NCI-H1105 treated with DMSO at 0.1 percent for 48 hours (cell line): ENCODE data around the gene PEX7.
"Not testable (repeated sequence)": the region's sequence is repeated elsewhere in the genome, so short reads cannot be mapped to it uniquely, and the experiment has no call there.

Experiments used
- DNase-seq: peaks from one replicate; lab custom pipeline; 2025; lab: John Stamatoyannopoulos, UW

PEX7 gene

GRCh38 chr6:136895901-136896300 is 73.5 kb downstream of the PEX7 start:
- no peak for DNase-seq

GRCh38 chr6:136897071-136897470 is 74.7 kb downstream of the PEX7 start:
- no peak for DNase-seq

- no peak for DNase-seq
Measured at GRCh38 chr6:136901212-136901784, 78.9 kb downstream of the PEX7 start.

GRCh38 chr6:136904477-136904876 is 82.1 kb downstream of the PEX7 start:
- not testable (repeated sequence) for DNase-seq

- DNase-seq, result no peak
Measured at GRCh38 chr6:136914947-136915346, 92.6 kb downstream of the PEX7 start.

GRCh38 chr6:136918706-136919105 is 96.3 kb downstream of the PEX7 start:
- no peak for DNase-seq

- DNase-seq, result peak; percentile 22
Measured at GRCh38 chr6:136920216-136920615, 97.8 kb downstream of the PEX7 start.

- DNase-seq, result peak; percentile 30
Measured at GRCh38 chr6:136920671-136921380, 98.4 kb downstream of the PEX7 start.

- no peak for DNase-seq
Measured at GRCh38 chr6:136921381-136921935, 99.1 kb downstream of the PEX7 start.

- peak; percentile 13 for DNase-seq
Measured at GRCh38 chr6:136921936-136922684, 99.7 kb downstream of the PEX7 start, which contains the start of gene SLC35D3. Gene SLC35D3 (plus strand): TSS chr6:136922301. CDS start chr6:136922429, 128 bp downstream.

- no peak for DNase-seq
Measured at GRCh38 chr6:136922685-136923006, 100.3 kb downstream of the PEX7 start.

- no peak for DNase-seq
Measured at GRCh38 chr6:136923116-136923953, 100.9 kb downstream of the PEX7 start.

GRCh38 chr6:136923954-136924673 is 101.7 kb downstream of the PEX7 start:
- no peak for DNase-seq

GRCh38 chr6:136926383-136926782 is 104.0 kb downstream of the PEX7 start:
- no peak for DNase-seq

GRCh38 chr6:136927292-136927691 is 104.9 kb downstream of the PEX7 start:
- DNase-seq, result no peak

- no peak for DNase-seq
Measured at GRCh38 chr6:136930528-136930927, 108.1 kb downstream of the PEX7 start.

GRCh38 chr6:136932599-136932998 is 110.2 kb downstream of the PEX7 start:
- no peak for DNase-seq

- no peak for DNase-seq
Measured at GRCh38 chr6:136945072-136945471, 122.7 kb downstream of the PEX7 start.

- DNase-seq, result no peak
Measured at GRCh38 chr6:136945711-136946121, 123.3 kb downstream of the PEX7 start.

- DNase-seq, result no peak
Measured at GRCh38 chr6:136947037-136947436, 124.6 kb downstream of the PEX7 start.

- not testable (repeated sequence) for DNase-seq
Measured at GRCh38 chr6:136949957-136950356, 127.6 kb downstream of the PEX7 start.
